SIG-M5 treated with dmso at 0.1 percent for 504 hours (cell line): ENCODE data around the gene EIF2B1.

Experiments
- DNase-seq: peaks from one replicate; lab custom pipeline; 2025; ENCODE audit not compliant: unreplicated experiment; lab: John Stamatoyannopoulos, UW

Gene EIF2B1

DNA sequence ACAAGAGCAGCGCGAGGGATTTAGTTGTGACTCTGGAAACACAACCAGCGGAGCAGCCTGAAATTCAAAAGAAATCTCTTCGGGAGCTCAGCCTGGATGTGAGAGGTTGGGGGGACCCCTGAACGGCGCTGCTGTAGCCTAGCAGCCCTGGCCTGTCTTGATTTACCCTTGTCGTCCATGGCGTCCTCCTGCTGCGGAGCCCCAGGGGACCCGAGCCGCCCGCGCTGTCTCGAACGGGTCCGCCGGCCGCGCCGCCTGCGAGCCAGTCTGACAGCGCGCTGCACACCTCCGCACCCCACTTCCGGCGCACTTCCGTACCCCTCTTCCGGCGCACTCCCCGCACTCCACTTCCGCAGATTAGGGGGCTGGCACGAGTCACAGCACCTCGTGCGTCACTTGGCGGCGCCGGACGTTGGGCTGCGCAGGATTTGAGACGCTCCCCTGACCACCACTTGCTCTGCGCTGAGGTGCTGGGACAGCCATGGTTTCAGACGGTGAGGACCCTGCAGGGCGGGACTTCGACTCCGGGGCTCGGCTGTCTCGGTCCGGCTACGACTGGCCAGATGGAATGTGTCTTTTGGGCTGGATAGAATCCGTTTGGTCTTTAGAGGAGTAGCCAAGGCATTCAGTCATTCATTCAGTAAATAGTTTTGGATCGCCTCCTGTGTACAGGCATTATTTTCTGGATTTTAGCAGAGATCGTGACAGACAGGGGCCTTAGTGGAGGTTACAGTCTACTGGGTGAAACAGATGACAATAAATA, at the start of gene EIF2B1, which contains the start of gene GTF2H3:
Gene EIF2B1 (minus strand): TSS at position 308 of the 763 bp plus-strand sequence. CDS start 129 bp downstream, at position 179.
Gene GTF2H3 (plus strand): TSS at position 451 of the 763 bp plus-strand sequence. CDS start 31 bp downstream, at position 482.
- peak; percentile 97 for DNase-seq

DNA sequence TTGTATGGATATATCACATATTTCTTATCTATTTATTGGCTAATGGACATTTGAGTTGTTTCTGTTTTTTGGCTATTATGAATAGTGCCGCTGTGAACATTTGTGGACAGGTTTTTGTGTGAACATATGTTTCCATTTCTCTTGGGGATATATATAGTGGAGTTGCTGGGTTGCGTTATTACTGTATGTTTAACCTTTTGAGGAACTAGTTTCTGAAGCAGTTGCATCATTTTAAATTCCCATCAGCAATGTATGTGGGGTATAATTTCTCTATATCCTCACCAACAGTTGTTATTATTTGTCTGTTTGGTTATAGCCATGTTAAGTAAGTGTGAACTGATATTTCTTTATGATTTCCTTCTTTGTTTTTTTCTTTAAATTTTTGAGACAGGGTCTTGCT, 48.1 kb upstream of the EIF2B1 start:
- peak; percentile 87 for DNase-seq

DNA sequence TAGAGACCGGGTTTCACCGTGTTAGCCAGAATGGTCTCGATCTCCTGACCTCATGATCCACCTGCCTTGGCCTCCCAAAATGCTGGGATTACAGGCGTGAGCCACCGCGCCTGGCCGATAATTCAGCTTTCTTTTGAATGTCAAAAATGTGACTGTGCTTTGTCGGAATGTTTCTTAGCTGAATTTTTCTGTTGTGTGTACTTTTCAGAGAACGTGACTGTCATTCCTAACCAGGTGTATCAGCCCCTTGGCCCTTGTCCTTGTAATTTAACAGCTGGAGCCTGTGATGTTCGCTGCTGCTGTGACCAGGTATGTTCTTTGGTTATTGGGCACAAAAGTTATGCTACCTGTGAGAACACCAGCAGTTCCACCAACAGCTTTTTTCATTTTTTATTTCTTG, 45.5 kb upstream of the EIF2B1 start:
- no peak for DNase-seq

DNA sequence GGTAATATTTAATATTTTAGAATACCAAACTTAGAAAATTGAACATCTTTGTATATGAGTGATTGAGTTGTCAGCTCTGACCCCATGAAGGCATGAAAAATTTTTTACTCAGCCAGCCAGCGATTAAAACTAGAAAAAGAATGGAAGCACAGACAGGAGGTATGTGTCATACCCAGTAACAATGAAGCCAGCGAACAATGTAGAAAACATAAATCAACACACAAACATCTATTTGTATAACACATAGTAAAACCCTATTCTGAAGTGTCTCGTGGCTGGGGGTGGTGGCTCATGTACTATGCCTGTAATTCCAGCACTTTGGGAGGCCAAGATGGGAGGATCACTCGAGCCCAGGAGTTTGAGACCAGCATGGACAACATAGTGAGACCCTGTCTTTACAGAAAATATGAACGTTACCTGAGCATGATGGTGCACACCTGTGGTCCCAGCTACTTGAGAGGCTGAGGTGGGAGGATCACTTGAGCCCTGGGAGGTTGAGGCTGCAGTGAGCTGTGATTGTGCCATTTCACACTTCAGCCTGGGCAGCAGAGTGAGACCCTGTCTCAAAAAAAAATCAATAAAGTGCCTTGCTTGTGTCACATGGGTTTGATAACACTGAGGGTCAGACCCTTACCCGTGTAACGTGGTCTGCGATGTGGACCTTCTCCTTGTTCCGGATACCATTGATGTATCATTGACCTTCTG, 43.3 kb upstream of the EIF2B1 start:
- no peak for DNase-seq

DNA sequence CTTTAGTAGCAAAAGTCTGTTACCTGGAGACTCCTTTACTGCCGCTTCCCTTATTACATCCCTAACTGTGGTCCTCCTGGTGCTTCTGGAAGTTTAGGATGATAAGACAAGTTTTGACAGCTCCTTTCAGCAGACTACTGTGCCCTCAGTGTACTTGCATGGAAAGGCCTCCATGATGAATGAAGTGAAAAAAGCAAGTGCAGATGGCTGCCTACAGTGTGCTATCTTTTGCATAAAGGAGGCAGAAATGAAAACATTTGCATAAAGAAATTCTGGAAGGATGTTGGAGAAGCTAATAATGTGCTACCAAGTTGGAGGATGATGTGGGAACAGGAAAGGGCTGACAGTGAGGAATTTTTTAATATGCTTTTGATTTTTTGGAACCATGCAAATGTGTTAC, 42.0 kb upstream of the EIF2B1 start:
- DNase-seq: no peak

DNA sequence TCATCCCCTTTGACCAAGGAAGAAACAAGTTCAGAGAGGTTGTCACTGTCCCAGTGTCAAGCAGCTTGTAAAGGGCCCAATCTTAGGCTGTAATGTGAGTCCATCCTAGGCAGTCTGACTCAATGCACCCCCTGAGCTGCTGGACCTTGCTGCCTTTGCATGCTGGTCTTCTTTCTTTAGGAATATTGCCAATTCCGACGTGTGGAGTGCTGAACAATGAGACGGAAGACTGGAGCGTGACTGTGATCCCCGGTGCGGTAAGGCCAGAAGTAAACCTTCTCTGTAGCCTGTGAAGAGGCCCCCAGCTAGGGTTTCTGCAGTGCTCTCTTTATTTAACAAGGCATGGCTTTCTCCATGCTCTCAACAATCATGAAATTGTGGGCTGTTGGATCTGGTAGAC, 38.4 kb upstream of the EIF2B1 start:
- DNase-seq: no peak

DNA sequence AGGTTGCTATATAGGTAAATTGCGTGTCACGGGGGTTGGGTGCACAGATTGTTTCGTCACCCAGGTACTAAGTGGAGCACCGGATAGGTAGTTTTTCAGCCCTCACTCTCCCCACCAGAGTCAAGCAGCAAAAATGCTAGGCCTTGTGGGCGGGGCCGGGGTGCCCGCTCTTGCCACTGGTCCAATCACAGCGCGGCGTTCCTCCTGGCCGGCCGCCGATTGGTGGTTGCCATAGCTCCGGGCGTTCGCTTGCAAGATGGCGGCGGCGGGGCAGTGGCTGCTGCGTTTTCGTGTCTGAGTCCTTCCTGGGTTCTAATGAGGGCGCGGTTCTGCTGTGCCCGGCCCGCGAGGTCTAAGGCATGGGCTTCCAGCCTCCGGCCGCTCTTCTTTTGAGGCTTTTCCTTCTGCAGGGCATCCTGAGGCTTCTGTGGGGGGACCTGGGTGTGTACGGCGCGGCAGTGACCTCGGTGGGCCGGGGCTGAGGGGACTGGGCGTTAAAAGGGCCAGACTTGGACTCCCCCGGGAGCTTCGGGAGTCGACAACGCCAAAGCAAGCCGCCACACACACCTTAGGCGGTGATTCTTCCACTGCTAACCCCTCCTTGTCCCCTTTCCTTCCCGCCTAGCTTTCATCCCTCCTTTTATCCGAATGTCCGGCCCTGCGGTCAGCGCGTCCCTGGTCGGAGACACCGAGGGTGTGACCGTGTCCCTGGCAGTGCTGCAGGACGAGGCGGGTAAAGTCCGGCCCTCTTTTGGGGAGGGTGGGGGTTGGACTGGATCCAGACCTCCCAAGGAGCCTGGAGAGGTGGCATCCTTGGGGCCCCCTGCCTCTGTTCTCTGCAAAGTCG, 37.6 kb upstream of the EIF2B1 start, which contains the start of gene TCTN2:
Gene TCTN2 (plus strand): TSS at position 232 of the 847 bp plus-strand sequence. CDS start 128 bp downstream, at position 360.
- DNase-seq: peak; percentile 90

DNA sequence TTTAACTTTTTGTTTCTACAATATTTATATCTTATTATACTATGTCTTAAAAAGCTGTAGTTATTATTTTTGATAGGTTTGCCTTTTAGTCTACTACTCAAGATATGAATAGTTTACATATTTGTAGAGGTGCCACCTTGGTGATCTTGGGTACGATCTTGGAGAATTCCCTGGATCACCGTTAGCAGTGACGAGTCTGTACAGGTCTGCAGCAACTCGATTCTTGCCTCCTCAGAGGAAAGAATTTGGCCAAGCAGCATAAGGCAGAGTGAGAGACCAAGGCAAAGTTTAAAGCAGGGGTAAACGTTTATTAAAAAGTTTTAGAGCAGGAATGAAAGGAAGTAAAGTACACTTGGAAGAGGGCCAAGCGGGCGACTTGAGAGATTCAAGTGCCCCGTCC, 34.3 kb upstream of the EIF2B1 start:
- DNase-seq: no peak

DNA sequence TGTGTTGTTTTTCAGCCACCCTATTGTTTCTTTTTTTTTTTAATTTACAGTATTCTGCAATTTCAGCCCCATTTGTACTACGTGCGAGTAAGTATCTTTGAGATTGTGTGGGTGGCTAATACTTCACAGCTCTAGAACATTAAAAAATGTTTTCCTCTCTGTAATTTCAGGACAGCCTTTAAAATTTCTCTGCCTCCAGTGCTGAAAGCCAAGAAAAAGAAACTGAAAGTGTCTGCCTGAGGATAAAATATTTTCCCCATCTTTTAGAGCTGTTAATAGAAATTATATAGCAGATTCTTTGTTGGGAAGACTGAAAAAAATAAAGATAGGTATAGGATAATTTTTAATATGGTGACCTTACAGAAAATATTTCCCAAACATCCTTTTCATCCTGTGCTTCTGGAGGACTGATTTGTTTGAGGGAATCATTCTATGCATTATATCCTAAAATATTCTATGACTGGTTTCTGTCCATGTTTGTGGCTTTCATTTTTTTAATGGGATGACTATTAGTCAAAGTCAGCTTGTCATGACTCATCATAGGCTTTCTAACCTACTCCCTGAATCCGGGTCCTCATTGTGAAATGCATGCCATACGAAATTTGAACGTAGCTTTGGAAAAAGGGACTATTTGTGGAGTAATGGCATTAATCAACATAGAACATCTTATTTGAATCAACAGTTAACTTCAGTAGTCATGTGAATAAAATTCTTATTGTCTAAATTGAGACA, 26.7 kb upstream of the EIF2B1 start:
- no peak for DNase-seq

DNA sequence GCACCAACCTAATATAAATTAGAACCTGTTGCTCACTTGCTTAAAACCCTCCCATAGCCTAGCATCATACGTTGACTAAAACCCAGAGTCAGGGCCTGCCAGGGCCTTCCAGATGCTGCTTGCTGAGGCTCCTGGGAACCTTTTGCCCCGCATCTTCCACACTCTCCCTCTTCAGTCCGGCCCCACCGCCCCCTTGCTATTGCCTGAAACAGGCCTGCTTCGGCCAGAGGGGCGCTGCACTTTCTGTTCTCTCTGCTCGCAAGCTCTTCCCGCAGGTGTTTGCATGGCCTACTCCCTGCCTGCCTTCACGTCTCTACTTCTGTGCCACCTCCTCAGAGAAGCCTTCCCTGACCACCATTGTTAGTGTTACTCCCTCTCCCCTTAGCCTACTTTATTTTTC, 23.7 kb upstream of the EIF2B1 start:
- DNase-seq: no peak

DNA sequence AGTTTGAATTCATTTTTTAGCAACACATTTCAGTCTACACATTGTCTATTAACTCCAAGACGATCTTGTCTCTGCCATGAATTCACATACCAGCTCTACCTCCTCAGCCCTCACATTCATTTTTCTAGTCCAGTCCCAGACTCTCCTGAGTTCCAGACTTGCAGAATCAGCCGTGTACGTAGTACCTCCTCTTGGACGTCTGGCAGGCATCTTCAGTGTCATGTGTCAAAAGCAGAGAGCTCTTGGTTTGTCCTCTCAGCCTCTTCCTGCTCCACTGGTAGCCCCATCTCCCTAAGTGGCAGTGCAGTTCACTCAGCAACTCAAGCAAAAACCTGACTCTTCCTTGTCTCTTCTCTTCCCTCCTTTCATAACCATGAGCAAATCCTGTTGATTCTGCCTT, 22.9 kb upstream of the EIF2B1 start:
- no peak for DNase-seq

DNA sequence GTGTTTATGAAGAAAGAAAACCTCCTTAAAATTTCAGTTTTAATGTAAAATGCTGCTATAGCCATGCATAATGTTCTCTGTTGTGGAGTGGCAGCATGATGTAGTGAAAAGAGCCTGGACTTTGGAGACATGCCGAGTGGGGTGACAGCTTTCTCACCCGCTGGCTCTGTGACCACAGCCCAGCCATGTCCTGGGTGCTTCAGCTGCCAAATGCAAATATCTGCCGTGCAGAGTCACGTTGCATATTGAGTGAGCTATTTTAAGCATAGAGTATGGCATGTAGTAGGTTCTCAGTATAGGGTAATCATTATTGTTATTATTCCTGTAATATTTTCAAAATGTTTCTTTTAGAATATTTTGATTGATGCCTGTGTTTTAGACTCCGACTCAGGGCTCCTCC, 21.9 kb upstream of the EIF2B1 start:
- no peak for DNase-seq

DNA sequence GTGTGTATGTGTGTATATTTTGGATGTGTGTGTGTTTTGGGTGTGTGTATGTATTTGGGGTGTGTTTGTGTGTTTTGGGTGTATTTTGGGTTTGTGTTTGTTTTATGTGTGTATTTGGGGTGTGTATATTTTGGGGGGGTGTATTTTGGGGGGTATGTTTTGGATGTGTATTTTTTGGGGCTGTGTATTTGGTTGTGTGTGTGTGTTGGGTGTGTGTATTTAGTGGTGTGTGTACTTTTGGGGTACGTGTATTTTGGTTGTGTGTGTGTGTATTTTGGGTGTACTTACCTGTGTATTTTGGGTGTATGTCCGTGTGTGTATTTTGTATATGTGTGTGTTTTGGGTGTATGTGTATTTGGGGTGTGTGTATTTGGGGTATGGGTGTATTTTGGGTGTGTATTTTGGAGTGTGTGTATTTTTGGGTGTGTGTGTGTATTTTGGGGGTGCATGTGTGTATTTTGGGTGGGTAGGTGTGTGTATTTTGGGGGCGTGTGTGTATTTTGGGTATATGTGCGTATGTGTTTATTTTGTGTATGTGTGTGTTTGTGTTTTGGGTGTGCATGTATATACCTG, 20.7 kb upstream of the EIF2B1 start:
- DNase-seq: no peak

DNA sequence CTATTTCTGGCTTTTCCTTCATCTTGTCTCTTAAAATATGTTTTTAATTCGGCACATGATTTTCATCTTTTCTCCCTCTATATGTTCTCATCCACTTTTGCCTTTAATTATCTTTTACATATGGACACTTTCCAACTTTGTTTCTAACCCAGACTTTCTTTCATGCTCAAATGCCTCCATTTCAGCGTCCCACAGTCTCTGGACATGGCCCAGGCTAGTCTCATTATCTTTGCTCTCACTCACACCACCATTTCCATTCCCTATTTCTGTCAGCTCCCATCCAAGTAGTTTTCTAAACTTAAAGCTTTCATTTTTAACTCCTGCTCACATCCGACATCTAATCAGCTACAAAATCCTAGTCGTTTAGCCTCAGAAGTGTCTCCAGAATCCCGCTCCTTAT, 14.9 kb upstream of the EIF2B1 start:
- DNase-seq: no peak

DNA sequence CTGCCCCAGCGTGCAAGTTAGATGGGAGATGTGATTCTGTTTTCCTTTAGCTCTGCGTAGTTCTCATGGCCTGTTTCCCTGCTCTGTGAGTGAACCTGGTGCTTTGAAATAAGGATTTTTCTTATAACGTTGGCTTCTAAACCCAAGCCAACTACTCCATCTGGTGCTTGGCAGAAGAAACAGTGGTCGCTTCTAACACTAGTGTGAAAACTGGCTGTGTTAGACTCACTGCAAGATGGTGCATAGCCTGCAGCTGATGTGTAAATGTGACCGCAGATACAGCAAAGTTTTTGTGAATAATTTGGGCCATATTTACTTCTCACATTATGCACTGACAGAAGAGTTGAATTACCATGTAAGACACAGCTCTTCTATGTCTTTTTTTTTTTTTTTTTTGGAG, 12.4 kb upstream of the EIF2B1 start:
- no peak for DNase-seq

DNA sequence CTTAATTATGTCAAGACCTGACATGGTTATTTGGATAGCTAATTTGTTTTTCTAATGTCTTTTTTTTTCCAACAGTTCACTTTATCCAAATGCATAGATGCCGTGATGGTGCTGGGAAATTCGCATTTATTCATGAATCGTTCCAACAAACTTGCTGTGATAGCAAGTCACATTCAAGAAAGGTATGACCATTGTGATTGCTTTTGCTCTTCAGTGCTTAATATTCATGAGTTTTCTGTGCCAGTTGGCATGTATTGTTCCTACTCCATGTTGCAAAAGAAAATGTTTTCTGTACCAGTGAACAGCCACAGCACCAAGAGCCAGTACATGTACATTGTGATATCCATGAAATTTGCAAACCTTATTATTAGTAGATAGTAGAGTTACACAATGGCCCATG, 11.9 kb upstream of the EIF2B1 start:
- DNase-seq: no peak

DNA sequence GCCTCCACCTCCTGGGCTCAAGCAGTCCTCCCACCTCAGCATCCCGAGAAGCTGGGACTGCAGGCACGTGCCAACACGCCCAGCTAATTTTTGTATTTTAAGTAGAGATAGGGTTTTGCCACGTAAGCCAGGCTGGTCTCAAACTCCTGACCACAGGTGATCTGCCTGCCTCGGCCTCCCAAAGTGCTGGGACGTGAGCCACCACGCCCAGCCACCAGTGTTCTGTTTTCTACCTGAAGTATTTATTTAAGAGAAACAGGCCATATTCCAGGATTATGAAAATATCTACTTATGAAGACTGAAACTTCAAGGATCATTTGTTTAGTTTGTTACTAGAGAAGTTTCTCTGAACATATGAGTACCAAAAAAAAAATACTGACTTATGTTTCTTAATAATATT, 10.4 kb upstream of the EIF2B1 start:
- no peak for DNase-seq

DNA sequence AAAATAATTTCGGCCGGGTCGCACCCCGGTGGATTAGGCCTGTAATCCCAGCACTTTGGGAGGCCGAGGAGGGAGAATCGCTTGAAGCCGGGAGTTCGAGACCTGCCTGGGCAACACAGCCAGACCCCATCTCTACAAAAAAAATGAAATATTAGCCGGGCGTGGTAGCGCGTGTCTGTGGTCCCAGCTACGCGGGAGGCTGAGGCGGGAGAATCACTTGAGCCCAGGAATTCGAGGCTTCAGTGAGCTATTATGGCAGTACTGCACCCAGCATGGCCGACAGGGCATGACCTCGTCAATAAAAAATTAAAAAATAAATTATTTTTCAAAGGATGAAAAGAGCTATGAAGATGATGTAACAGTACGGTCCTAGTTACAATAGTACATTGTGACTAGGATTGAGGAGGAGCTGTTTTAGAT, 666 bp upstream of the EIF2B1 start:
- no peak for DNase-seq

DNA sequence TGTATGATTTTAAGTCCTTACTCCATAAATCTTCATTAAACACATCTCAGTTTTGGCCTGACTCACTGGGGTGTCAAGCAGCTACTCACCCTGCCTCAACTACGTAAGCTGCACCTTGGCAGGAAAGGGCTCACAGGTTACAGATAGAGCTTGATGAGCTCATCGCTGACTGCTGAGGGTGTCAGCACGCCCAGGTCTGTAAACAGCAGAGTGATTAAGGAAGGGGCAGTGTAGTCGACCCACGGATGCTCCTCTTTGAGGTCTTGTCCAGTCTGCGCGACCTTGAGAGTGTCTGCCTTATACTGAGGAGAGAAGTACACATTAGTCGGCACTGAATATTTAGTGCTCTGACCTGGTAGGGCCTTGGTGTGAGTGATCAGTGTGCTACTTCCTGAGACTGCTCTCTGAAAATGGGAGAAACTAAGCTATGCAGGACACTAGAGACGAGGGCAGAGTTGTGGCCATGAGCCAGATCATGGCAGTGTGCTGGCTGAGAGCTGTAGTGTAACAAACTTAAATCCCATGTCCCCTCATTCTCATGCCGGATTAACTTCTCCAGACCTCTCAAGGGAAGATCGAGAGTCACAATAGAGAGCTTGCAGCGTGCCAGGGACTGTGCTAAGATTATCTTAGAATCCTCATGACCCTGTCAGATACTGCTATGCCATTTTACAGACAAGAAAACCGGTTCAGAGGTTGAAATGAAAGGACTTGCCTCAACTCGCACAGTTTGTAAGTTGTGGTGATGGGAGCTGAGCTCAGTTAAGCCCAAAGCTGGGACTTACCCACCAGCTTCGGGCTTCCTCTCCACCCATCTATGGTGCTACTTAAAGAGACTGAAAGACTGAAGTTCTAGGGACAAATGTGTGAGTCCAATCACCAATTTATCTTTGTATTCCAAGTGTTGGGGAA, 11.6 kb downstream of the EIF2B1 start:
- DNase-seq: no peak
